Activated naive CD4-positive, alpha-beta T cell treated with anti-CD3 and anti-CD28 coated beads for 36 hours (primary cell): ENCODE data around the gene FUT3. TPM values are rescaled to one million over a fixed set of nuclear protein-coding genes. Genes with fewer than 3 reads are reported as not detected.

Experiments used
- CTCF ChIA-PET: fragments of 350-600 bp; sonication (Branson Sonifier 250); formaldehyde crosslinking; loops from one replicate; lab custom pipeline; 2021; ENCODE audit warnings: antibody characterized with exemption; lab: Charles Lee
- DNase-seq: peaks from one replicate; pipeline ENCODE4 v3.0.0-alpha.2; 2020
- H3K27ac Mint-ChIP-seq: one replicate; pipeline ENCODE4 v1.8.0; 2021; ENCODE audit warnings: mild to moderate bottlenecking, mixed read lengths
- H3K27me3 Mint-ChIP-seq: one replicate; pipeline ENCODE4 v1.8.0; 2021; ENCODE audit warnings: low read depth, mixed read lengths
- H3K36me3 Mint-ChIP-seq: one replicate; pipeline ENCODE4 v1.8.0; 2021; ENCODE audit warnings: low read depth, mixed read lengths
- H3K4me1 Mint-ChIP-seq: one replicate; pipeline ENCODE4 v1.8.0; 2021; ENCODE audit warnings: low read depth, mixed read lengths
- H3K4me3 Mint-ChIP-seq: one replicate; pipeline ENCODE4 v1.8.0; 2021; ENCODE audit warnings: mild to moderate bottlenecking, moderate library complexity, mixed read lengths
- H3K9me3 Mint-ChIP-seq: one replicate; pipeline ENCODE4 v1.8.0; 2021; ENCODE audit warnings: mixed read lengths
- intact Hi-C: fragments of 100-400 bp; cut with micrococcal nuclease; formaldehyde crosslinking; loops from one replicate; pipeline ENCODE4 v1.15.1; 2023
- total RNA-seq, 2 experiments: library from RNA; stranded (reverse); gene quantifications; one replicate each; pipeline ENCODE4 v1.2.3, GENCODE V29; 2021

The FUT3 gene
- total RNA-seq, 2 experiments from 2014 or later: not detected

DNA sequence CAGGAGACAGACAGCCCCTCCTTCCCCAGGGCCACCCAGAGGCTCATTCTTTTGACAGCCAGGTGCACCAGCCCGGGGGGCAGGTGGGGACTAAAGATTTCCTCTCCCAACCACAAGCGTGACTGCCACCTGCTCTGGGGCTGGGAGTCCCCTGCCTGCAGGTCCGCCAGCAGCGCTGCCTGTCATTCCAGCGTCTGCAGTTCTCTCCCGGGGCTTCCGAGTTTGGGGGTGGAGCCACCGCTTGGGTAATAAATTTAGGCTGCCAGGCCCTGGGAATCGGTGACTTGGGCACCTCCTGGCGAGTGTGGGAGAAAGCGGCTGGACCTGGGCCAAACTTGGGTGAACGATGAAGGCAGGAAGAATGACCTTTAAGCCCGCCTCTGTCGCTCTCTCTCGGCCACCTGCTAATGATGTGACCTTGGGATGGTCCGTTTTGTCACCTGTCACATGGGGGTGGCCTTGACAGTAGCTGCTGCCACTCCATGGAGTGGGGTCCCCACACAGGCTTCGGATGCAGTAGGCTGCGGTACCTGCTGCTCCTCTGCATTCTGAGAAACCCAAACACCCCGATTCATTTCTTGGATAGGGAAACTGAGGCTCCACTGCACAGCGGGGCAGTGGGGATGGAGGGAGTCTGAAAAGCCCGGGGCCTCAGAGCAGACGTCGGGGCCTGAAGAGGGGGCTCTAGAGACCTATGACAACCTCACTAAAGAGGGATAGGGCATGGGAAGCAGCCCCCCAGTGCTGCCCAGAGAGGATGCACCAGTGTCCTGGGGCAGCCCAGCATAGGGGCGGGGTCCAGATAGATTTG, 24.5 kb downstream of the FUT3 start:
- Mint-ChIP-seq H3K36me3 (no peaks in the 10 kb centered on the region), H3K4me1 (peaks cover 9% of the 10 kb centered on the region), H3K27ac (peak overlapping the region; percentile 54), H3K9me3 (no peaks in the 10 kb centered on the region), H3K4me3 (peak overlapping the region; percentile 99), H3K27me3 (no peaks in the 10 kb centered on the region)
- CTCF ChIA-PET: interaction anchor here (0.6 to 3.5 kb wide), 3 partner anchors 8 to 140 kb away, joined by 3 to 32 read pairs (median 3); partner anchors contain the start of gene NRTN
- DNase-seq: peak; percentile 53
- intact Hi-C loops: loop anchor here (5.0 kb wide), 2 partner anchors 126 to 946 kb away; partner anchors contain the start of gene VAV1

DNA sequence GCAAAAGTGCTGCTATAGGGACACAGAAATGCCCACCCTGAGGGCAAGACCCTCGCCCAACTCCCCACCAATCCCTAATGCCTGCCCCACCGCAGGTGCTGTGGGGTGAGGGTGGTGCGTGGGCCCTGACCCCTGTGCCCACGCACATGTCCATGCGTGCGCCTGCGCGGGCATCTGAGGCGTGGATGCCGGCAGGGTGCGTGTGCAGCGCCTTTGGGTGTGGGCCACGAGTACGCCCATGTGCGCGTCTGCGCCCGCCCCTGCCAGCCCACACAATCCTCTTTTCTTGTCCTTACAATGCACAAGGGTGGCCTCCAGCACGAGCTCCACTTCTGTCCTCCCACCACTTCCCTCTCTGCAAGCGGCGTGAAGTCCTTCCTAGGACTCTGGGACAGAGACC, 26.1 kb downstream of the FUT3 start:
- CTCF ChIA-PET: interaction anchor here (0.9 kb wide), 1 partner anchor 21 kb away, joined by 3 read pairs; no protein-coding TSS in a partner anchor
- Mint-ChIP-seq H3K36me3 (no peaks in the 10 kb centered on the region), H3K9me3 (no peaks in the 10 kb centered on the region), H3K4me3 (no peak overlapping the region), H3K4me1 (peaks cover 9% of the 10 kb centered on the region), H3K27ac (no peak overlapping the region), H3K27me3 (no peaks in the 10 kb centered on the region)
- DNase-seq: no peak
- intact Hi-C loops: loop anchor here (5.0 kb wide), 2 partner anchors 127 to 947 kb away; partner anchors contain the start of gene VAV1

DNA sequence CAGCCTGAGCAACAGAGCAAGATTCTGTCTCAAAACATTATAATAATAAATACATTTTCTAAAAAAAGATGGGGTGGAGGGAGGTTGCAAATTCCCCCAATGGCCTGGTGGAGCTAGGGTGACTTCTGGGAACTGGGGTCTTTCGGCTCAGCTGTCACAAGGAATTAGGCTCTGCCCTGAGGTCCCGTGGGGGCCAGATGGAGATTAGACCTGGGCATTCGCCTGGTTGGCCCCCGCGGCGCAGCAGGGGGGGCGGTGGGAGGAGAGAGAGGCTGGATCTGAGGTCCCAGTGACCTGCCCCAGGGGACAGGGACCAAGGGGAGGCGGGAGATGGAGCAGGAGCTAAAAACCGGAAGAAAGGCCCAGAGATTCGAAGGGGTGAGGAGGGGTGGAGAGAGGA, 26.5 kb downstream of the FUT3 start:
- intact Hi-C loops: loop anchor here (5.0 kb wide), 2 partner anchors 128 to 948 kb away; partner anchors contain the start of gene VAV1
- Mint-ChIP-seq H3K9me3 (no peaks in the 10 kb centered on the region), H3K4me3 (no peak overlapping the region), H3K27ac (no peak overlapping the region), H3K27me3 (no peaks in the 10 kb centered on the region), H3K4me1 (peaks cover 9% of the 10 kb centered on the region), H3K36me3 (no peaks in the 10 kb centered on the region)
- no peak for DNase-seq
- CTCF ChIA-PET: interaction anchor here (0.9 kb wide), 1 partner anchor 21 kb away, joined by 3 read pairs; no protein-coding TSS in a partner anchor

DNA sequence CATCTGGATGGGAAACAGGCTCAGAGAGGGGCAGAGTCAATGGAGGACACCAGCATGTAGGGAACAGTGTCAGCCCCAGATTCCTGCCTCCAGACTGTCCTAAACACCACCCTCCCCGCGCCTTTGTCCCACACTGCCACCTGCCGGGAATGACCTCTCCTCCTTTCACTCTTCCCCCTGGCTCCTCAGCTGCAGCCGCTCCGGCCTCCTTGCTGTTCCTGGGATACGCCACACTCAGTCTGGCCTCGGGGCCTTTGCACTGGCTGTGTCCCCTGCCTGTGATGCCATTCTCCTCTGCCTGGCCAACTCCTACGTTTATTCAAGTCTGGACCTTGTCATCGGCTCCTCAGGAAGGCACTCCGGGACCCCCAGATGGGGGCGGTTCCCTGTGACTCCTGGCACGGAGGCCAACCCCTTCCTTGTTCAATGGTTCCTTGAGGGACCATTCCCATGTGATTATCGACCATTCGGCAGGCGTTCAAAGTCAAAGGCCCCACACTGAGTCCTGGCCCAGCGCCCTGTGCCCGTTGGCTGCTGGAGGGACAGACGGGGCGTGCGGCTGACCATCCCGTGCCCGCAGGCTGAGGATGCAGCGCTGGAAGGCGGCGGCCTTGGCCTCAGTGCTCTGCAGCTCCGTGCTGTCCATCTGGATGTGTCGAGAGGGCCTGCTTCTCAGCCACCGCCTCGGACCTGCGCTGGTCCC, 27.5 kb downstream of the FUT3 start:
- intact Hi-C loops: no loop called here
- DNase-seq: no peak
- no peaks in the 10 kb centered on the region for H3K27me3 Mint-ChIP-seq
- H3K4me3 Mint-ChIP-seq: no peak overlapping the region
- CTCF ChIA-PET: interaction anchor here (0.6 to 1.1 kb wide), 2 partner anchors 20 to 21 kb away, joined by 3 to 4 read pairs; no protein-coding TSS in a partner anchor
- peaks cover 9% of the 10 kb centered on the region for H3K4me1 Mint-ChIP-seq
- no peaks in the 10 kb centered on the region for H3K9me3 Mint-ChIP-seq
- no peak overlapping the region for H3K27ac Mint-ChIP-seq
- no peaks in the 10 kb centered on the region for H3K36me3 Mint-ChIP-seq

DNA sequence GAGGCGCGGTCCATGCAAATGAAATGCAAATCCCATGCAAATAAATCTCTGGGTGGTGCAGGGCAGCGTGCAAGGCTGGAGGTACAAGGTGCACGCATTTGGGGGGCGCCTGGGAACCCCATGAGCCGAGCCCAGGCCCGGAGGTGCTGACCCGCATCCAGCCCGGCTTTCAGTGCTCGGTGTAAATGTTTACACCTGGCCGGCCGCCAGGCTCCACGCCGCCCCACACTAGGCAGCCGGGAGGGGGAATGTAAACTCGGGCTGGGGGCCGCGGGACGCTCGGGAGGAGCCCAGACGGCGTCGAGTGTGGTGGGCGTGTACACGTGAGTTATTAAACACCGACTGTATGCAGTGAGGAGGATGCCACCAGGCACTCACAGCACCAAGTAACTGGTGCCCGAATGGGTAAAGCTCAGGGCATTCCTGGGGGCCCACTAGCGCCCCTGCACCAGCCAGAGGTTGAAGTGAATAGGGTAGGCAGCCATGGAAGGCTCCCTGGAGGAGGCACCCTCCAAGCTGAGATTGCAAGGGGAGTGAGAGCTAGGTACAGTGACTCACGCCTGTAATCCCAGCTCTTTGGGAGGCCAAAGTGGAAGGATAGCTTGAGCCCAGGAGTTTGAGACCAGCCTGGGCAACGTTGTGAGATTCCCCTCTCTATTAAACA, 28.9 kb downstream of the FUT3 start:
- CTCF ChIA-PET: interaction anchor here (1.1 kb wide), 1 partner anchor 18 kb away, joined by 6 read pairs; no protein-coding TSS in a partner anchor
- DNase-seq: no peak
- H3K9me3 Mint-ChIP-seq: no peaks in the 10 kb centered on the region
- no peaks in the 10 kb centered on the region for H3K36me3 Mint-ChIP-seq
- intact Hi-C loops: no loop called here
- H3K4me1 Mint-ChIP-seq: peaks cover 8% of the 10 kb centered on the region
- H3K4me3 Mint-ChIP-seq: no peak overlapping the region
- H3K27ac Mint-ChIP-seq: no peak overlapping the region
- no peaks in the 10 kb centered on the region for H3K27me3 Mint-ChIP-seq

DNA sequence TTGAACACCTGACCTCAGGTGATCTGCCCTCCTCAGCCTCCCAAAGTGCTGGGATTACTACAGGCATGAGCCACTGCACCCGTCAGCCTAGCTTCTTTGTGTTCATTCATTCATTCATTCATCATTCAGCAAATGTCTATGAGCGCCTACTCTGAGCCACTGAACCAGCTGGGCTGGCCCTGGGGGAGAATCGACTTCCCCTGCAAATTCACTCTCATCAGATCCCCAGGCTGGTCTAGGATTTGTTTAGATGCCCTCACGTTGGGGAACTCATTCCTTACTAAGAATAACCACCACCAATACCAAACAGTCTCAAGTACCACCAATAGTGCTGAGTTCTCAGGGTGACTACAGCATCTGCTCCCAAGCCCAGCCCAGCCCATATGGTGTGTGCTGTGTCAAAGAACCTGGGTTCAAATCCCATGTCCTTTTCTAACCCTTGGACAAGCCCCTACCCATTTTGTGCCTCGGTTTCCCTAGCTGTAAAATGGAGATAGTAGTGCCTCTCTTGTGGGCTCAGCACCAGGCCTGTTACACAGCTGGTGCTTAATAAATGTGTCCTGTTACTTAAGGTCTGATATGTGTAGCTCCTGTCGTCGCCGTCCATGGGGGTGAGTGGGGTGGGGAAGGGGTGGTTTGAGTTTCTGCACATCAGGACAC, 29.6 kb downstream of the FUT3 start:
- H3K9me3 Mint-ChIP-seq: no peaks in the 10 kb centered on the region
- no peak for DNase-seq
- peaks cover 1% of the 10 kb centered on the region for H3K4me1 Mint-ChIP-seq
- intact Hi-C loops: no loop called here
- no peak overlapping the region for H3K27ac Mint-ChIP-seq
- H3K27me3 Mint-ChIP-seq: no peaks in the 10 kb centered on the region
- H3K4me3 Mint-ChIP-seq: no peak overlapping the region
- no peaks in the 10 kb centered on the region for H3K36me3 Mint-ChIP-seq
- CTCF ChIA-PET: interaction anchor here (1.1 kb wide), 1 partner anchor 18 kb away, joined by 6 read pairs; no protein-coding TSS in a partner anchor

DNA sequence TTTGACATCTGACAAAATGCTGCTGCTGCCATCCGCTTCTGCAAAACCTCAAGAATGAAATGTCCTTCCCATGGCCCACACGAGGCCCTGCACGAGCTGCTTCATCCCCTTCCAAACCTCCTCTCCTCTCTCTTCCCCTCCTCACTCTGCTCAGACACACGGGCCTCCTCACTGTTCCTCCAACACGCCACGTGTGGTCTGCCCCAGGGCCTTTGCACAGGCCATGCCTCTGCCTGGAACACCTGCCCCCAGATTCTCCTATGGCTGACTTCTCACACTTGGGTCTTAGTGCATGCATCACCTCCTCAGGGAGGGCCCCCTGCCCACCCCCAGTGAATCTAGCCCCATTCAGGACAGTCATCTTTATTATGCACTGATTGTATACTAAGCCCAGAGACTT, 30.5 kb downstream of the FUT3 start:
- Mint-ChIP-seq H3K36me3 (no peaks in the 10 kb centered on the region), H3K9me3 (no peaks in the 10 kb centered on the region), H3K27ac (no peak overlapping the region), H3K4me1 (no peaks in the 10 kb centered on the region), H3K27me3 (no peaks in the 10 kb centered on the region), H3K4me3 (no peak overlapping the region)
- DNase-seq: no peak
- CTCF ChIA-PET: interaction anchor here (1.0 kb wide), 1 partner anchor 14 kb away, joined by 3 read pairs; no protein-coding TSS in a partner anchor
- intact Hi-C loops: no loop called here

DNA sequence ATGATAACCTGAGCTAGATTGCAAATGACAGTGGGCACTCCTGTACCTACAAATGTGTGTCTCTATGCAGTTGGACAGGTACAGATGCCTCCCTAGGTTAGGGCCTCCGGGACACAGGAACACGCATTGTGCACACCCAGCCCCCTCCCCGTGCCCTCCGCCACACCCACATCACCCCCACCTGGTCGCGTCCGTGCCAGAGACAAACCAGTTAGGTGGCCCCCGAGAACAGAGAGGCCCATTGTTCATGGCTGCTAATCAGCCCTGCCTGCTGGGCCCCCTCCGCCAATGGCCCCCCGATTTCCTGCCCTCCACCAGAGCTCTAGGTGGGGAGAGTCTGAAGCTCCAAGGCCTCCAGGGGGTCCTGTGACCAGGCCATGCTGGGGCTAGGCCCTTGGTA, 32.7 kb downstream of the FUT3 start:
- Mint-ChIP-seq H3K4me1 (no peaks in the 10 kb centered on the region), H3K36me3 (no peaks in the 10 kb centered on the region), H3K9me3 (no peaks in the 10 kb centered on the region), H3K27me3 (no peaks in the 10 kb centered on the region), H3K4me3 (no peak overlapping the region), H3K27ac (no peak overlapping the region)
- CTCF ChIA-PET: interaction anchor here (0.5 to 1.2 kb wide), 2 partner anchors 9 to 478 kb away, joined by 3 to 4 read pairs; no protein-coding TSS in a partner anchor
- intact Hi-C loops: no loop called here
- no peak for DNase-seq

DNA sequence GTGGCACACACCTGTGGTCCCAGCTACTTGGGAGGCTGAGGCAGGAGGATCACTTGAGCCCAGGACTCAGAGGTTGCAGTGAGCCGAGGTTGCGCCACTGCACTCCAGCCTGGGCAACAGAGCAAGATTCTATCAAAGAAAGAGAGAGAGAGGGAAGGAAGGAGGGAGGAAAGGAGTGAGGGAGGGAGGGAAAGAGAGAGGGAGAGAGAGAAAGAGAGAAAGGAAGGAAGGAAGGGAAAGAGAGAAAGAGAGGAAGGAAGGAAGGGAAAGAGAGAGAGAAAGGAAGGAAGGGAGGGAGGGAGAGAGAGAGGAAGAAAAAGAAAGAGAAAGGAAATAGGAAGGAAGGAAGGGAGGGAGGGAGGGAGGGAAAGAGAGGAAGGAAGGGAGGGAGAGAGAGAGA, 34.0 kb downstream of the FUT3 start:
- Mint-ChIP-seq H3K27me3 (no peaks in the 10 kb centered on the region), H3K4me1 (no peaks in the 10 kb centered on the region), H3K27ac (no peak overlapping the region), H3K4me3 (no peak overlapping the region), H3K9me3 (no peaks in the 10 kb centered on the region), H3K36me3 (no peaks in the 10 kb centered on the region)
- CTCF ChIA-PET: no interaction called here
- intact Hi-C loops: no loop called here
- no peak for DNase-seq

DNA sequence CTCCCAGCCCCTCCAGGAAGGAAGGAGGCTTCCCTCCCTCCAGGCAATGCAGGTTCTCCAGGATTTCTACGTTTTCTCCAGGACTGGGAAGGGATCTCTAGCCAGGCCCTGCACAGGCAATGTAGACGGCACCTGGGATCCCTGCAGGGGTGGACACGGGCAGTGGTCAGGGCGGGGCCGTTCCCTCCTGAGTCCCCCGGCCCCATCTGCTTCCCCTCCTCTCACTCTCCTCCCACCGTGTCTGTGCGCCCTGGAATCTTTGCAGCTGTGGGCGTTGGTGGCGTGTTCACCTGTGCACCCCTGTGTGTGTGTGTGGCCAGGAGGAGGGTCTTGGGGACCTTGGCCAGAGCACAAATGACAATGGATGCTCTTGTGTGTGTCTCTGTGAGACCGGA, 36.4 kb downstream of the FUT3 start:
- Mint-ChIP-seq H3K4me1 (no peaks in the 10 kb centered on the region), H3K27ac (no peak overlapping the region), H3K27me3 (no peaks in the 10 kb centered on the region), H3K36me3 (no peaks in the 10 kb centered on the region), H3K9me3 (no peaks in the 10 kb centered on the region), H3K4me3 (no peak overlapping the region)
- CTCF ChIA-PET: no interaction called here
- intact Hi-C loops: no loop called here
- no peak for DNase-seq

DNA sequence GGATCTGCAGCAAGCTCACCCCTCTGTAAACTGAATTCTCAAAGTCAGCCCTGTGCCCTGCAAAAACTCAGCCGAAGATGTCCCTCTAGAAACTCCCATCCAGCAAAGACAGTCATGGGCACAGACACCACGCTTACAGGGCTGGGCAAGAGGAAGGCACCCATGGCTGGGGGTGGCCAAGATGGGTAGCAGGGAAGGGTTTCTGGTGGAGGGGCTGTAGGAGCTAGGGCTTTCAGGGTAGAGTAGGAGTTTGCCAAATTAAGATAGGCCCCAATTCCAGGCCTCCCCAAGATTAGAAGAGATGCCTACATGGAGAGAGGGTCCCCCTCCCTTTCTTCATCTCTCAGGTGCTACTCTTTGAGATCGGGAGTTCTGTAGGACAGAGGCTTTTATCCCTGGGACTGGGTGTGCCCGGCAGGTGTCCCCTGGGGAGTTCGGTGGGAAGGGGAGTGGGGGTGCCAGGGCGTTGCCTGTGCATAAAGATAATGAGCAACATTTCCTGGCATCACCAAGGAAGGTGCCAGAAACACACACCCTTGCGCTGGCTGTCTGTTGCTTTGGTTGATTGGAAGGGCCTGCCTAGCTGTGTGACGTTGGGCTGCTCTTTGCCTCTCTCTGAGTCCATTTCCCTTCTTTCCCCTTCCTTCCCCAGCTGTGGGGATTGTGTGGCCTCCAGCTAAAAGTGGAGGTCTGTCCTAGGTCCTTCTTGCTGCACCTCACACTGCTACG, 37.0 kb downstream of the FUT3 start:
- H3K27me3 Mint-ChIP-seq: no peaks in the 10 kb centered on the region
- no peaks in the 10 kb centered on the region for H3K4me1 Mint-ChIP-seq
- H3K36me3 Mint-ChIP-seq: no peaks in the 10 kb centered on the region
- H3K4me3 Mint-ChIP-seq: no peak overlapping the region
- H3K27ac Mint-ChIP-seq: no peak overlapping the region
- no peak for DNase-seq
- H3K9me3 Mint-ChIP-seq: no peaks in the 10 kb centered on the region
- CTCF ChIA-PET: no interaction called here
- intact Hi-C loops: no loop called here
